IMR-90 (cell line): ENCODE data around the gene CIDEC. TPM values are rescaled to one million over a fixed set of nuclear protein-coding genes. Genes with fewer than 3 reads are reported as not detected.

Experiments used
- ATAC-seq: fragments of 200-7000 bp; cut with Tn5 transposase; 2 replicates; pipeline ENCODE4 v1.9.1; 2020; ENCODE audit warnings: low read depth, mild to moderate bottlenecking, moderate library complexity
- BruUV-seq: library from RNA; stranded (reverse); fragments of 400-500 nt; replicated peaks from 2 replicates; lab custom pipeline; 2021; lab: Mats Ljungman, UMichigan
- CTCF ChIA-PET: fragments of 300-600 bp; formaldehyde crosslinking; extraction: SDS; loops from one replicate; lab custom pipeline; 2021; ENCODE audit warnings: antibody characterized with exemption; lab: Yijun Ruan, JAX
- POLR2A ChIA-PET: fragments of 300-600 bp; sonication (Branson Sonifier 250); formaldehyde crosslinking; loops from one replicate; lab custom pipeline; 2022; ENCODE audit warnings: antibody characterized with exemption; ENCODE audit not compliant: unreplicated experiment; lab: Charles Lee
- DNase-seq: peaks from one replicate; pipeline ENCODE4 v3.0.0; 2013
- H2AFZ ChIP-seq: replicated peaks from 2 replicates; pipeline ENCODE3; 2013; ENCODE audit warnings: low read length, mild to moderate bottlenecking; ENCODE audit not compliant: poor library complexity
- H2AK5ac ChIP-seq: 2 replicates; pipeline ENCODE4 v1.6.1; 2013; ENCODE audit warnings: low read depth, low read length, inconsistent platforms
- H2AK9ac ChIP-seq: replicated peaks from 2 replicates; pipeline ENCODE3; 2013; ENCODE audit warnings: mild to moderate bottlenecking, low read depth, low read length, moderate library complexity; ENCODE audit not compliant: poor library complexity
- H2BK120ac ChIP-seq: 2 replicates; pipeline ENCODE4 v1.6.1; 2013; ENCODE audit warnings: low read depth, low read length, inconsistent platforms
- H2BK15ac ChIP-seq: 3 replicates; pipeline ENCODE4 v1.6.1; 2013; ENCODE audit warnings: low read depth, low read length, inconsistent platforms
- H2BK20ac ChIP-seq: 2 replicates; pipeline ENCODE4 v1.6.1; 2013; ENCODE audit warnings: low read depth, mild to moderate bottlenecking, inconsistent platforms, low read length, moderate library complexity
- H2BK5ac ChIP-seq: 2 replicates; pipeline ENCODE4 v1.6.1; 2013; ENCODE audit warnings: mild to moderate bottlenecking, low read depth, low read length, inconsistent platforms; ENCODE audit not compliant: poor library complexity, severe bottlenecking
- H3K14ac ChIP-seq: replicated peaks from 2 replicates; pipeline ENCODE4 v1.6.1; 2013; ENCODE audit warnings: low read depth, low read length, inconsistent platforms
- H3K18ac ChIP-seq: 2 replicates; pipeline ENCODE4 v1.6.1; 2013; ENCODE audit warnings: low read depth, low read length, control low read depth
- H3K23ac ChIP-seq: 2 replicates; pipeline ENCODE4 v1.6.1; 2013; ENCODE audit warnings: low read depth, low read length, inconsistent platforms
- H3K27ac ChIP-seq: 2 replicates; pipeline ENCODE4 v1.5.1; 2013; ENCODE audit warnings: mild to moderate bottlenecking, control low read depth, low read length; ENCODE audit not compliant: insufficient read depth
- H3K27me3 ChIP-seq: 2 replicates; pipeline ENCODE4 v1.6.1; 2013; ENCODE audit warnings: low read length; ENCODE audit not compliant: control insufficient read depth, insufficient read depth
- H3K36me3 ChIP-seq: 2 replicates; pipeline ENCODE4 v1.6.1; 2013; ENCODE audit warnings: low read length, mixed read lengths; ENCODE audit not compliant: control insufficient read depth, insufficient read depth
- H3K4ac ChIP-seq: 2 replicates; pipeline ENCODE4 v1.6.1; 2013; ENCODE audit warnings: low read depth, low read length, inconsistent platforms
- H3K4me1 ChIP-seq: 2 replicates; pipeline ENCODE4 v1.6.1; 2013; ENCODE audit warnings: low read length, mixed read lengths; ENCODE audit not compliant: control insufficient read depth, insufficient read depth
- H3K4me2 ChIP-seq: 2 replicates; pipeline ENCODE4 v1.6.1; 2013; ENCODE audit warnings: low read depth, mild to moderate bottlenecking, control low read depth, low read length, moderate library complexity
- H3K4me3 ChIP-seq: 2 replicates; pipeline ENCODE4 v1.5.1; 2013; ENCODE audit warnings: low read depth, mild to moderate bottlenecking, control low read depth, low read length, moderate library complexity; ENCODE audit not compliant: insufficient read depth
- H3K56ac ChIP-seq: 2 replicates; pipeline ENCODE4 v1.6.1; 2013; ENCODE audit warnings: low read length, inconsistent platforms; ENCODE audit not compliant: insufficient read depth; ENCODE audit errors: extremely low read depth
- H3K79me1 ChIP-seq, 2 experiments: 2 replicates each; pipeline ENCODE4 v1.6.1; 2013; ENCODE audit warnings: low read length in 2 of 2, inconsistent platforms in 1 of 2, low read depth in 1 of 2
- H3K9ac ChIP-seq: 2 replicates; pipeline ENCODE4 v1.6.1; 2013; ENCODE audit warnings: low read depth, low read length, control low read depth
- H3K9me1 ChIP-seq: 2 replicates; pipeline ENCODE4 v1.6.1; 2013; ENCODE audit warnings: low read length, inconsistent platforms; ENCODE audit not compliant: insufficient read depth
- H3K9me3 ChIP-seq: 2 replicates; pipeline ENCODE4 v1.6.1; 2013; ENCODE audit warnings: low read length; ENCODE audit not compliant: control insufficient read depth, insufficient read depth
- H4K20me1 ChIP-seq: 2 replicates; pipeline ENCODE4 v1.6.1; 2013; ENCODE audit warnings: low read length, inconsistent platforms; ENCODE audit not compliant: insufficient read depth
- H4K5ac ChIP-seq: 2 replicates; pipeline ENCODE4 v1.6.1; 2013; ENCODE audit warnings: mild to moderate bottlenecking, low read depth, low read length, control low read depth
- H4K8ac ChIP-seq, 2 experiments: 2 replicates each; pipeline ENCODE4 v1.6.1; 2013; ENCODE audit warnings: low read depth in 2 of 2, low read length in 2 of 2, control low read depth in 1 of 2, inconsistent platforms in 1 of 2
- H4K91ac ChIP-seq: 2 replicates; pipeline ENCODE4 v1.6.1; 2013; ENCODE audit warnings: low read depth, low read length, inconsistent platforms; ENCODE audit not compliant: insufficient read depth
- BHLHE40 ChIP-seq: fragments of 150-350 bp; IDR thresholded peaks from 2 replicates; pipeline ENCODE4 v1.6.1; 2016; ENCODE audit warnings: mild to moderate bottlenecking, low read depth, low read length
- CEBPB ChIP-seq: IDR thresholded peaks from 2 replicates; pipeline ENCODE4 v1.6.1; 2012; ENCODE audit warnings: low read depth, low read length, improper control_type of control experiment
- CHD1 ChIP-seq: IDR thresholded peaks from 2 replicates; pipeline ENCODE4 v1.6.1; 2012; ENCODE audit warnings: low read depth, low read length, improper control_type of control experiment
- ELK1 ChIP-seq: fragments of 150-350 bp; IDR thresholded peaks from 2 replicates; pipeline ENCODE4 v1.6.1; 2016; ENCODE audit warnings: low read depth, mild to moderate bottlenecking, low read length, moderate library complexity, borderline replicate concordance
- FOS ChIP-seq: fragments of 150-350 bp; IDR thresholded peaks from 2 replicates; pipeline ENCODE4 v1.6.1; 2016; ENCODE audit warnings: low read depth, low read length
- MAFK ChIP-seq: IDR thresholded peaks from 2 replicates; pipeline ENCODE4 v1.6.1; 2012; ENCODE audit warnings: low read depth, low read length, improper control_type of control experiment
- MAZ ChIP-seq: IDR thresholded peaks from 2 replicates; pipeline ENCODE4 v1.6.1; 2012; ENCODE audit warnings: low read depth, mild to moderate bottlenecking, low read length, improper control_type of control experiment, moderate library complexity, borderline replicate concordance
- MXI1 ChIP-seq: IDR thresholded peaks from 2 replicates; pipeline ENCODE4 v1.6.1; 2012; ENCODE audit warnings: low read depth, mild to moderate bottlenecking, low read length, moderate library complexity, borderline replicate concordance
- NFE2L2 ChIP-seq: fragments of 150-350 bp; IDR thresholded peaks from 2 replicates; pipeline ENCODE4 v1.6.1; 2016; ENCODE audit warnings: low read depth, mild to moderate bottlenecking, low read length
- POLR2A ChIP-seq: IDR thresholded peaks from 2 replicates; pipeline ENCODE4 v1.6.1; 2012; ENCODE audit warnings: mild to moderate bottlenecking, low read depth, low read length
- RAD21 ChIP-seq: IDR thresholded peaks from 2 replicates; pipeline ENCODE4 v1.6.1; 2012; ENCODE audit warnings: low read length, improper control_type of control experiment
- RCOR1 ChIP-seq: IDR thresholded peaks from 2 replicates; pipeline ENCODE4 v1.6.1; 2012; ENCODE audit warnings: mild to moderate bottlenecking, low read length, improper control_type of control experiment; ENCODE audit not compliant: insufficient replicate concordance
- RFX5 ChIP-seq: IDR thresholded peaks from 2 replicates; pipeline ENCODE4 v1.8.0; 2012; ENCODE audit warnings: low read depth, mild to moderate bottlenecking, low read length, moderate library complexity
- SMC3 ChIP-seq: fragments of 150-350 bp; IDR thresholded peaks from 2 replicates; pipeline ENCODE4 v1.6.1; 2016; ENCODE audit warnings: low read depth, mild to moderate bottlenecking, antibody characterized with exemption, low read length, moderate library complexity
- WGBS, 2 experiments: methylation state at CpG; one replicate each; pipeline versions ENCODE4 v1.1.5 to v1.1.7; 2013; ENCODE audit warnings: missing lambda C conversion rate in 2 of 2; ENCODE audit not compliant: insufficient read length in 1 of 2; ENCODE audit errors: extremely low coverage in 2 of 2; 5-methylcytosine and 5-hydroxymethylcytosine counted together
- dilution Hi-C: fragments of 300-500 bp; cut with HindIII; formaldehyde crosslinking; loops from one replicate; pipeline ENCODE4 v1.14.3; 2018; ENCODE audit warnings: low sequenced_read_pairs; ENCODE audit not compliant: unreplicated experiment
- in situ Hi-C: fragments of 300-500 bp; cut with MboI; formaldehyde crosslinking; loops from 3 replicates; pipeline ENCODE4 v1.14.3; 2019; ENCODE audit warnings: low sequenced_read_pairs, inconsistent platforms, mixed read lengths
- intact Hi-C: fragments of 100-400 bp; cut with micrococcal nuclease; formaldehyde crosslinking; loops from 2 replicates; pipeline ENCODE4 v1.10.0; 2022
- polyA plus RNA-seq, 3 experiments: library from polyadenylated mRNA; depleted of rRNA; stranded (reverse); fragments of >200 nt; gene quantifications; 2 replicates each; pipeline ENCODE4 v1.2.3, GENCODE V29; 2012; ENCODE audit warnings: low replicate concordance in 1 of 3
- total RNA-seq: library from RNA; depleted of rRNA; stranded (reverse); fragments of >200 nt; gene quantifications from 2 replicates; pipeline ENCODE4 v1.2.3, GENCODE V29; 2012
- TF ChIP-seq, protein P1 (sequence below): conservative IDR thresholded peaks from 2 replicates; pipeline ENCODE4 v1.5.1; 2012; ENCODE audit warnings: mild to moderate bottlenecking, low read depth, low read length, improper control_type of control experiment

CIDEC gene
- total and polyA plus RNA-seq, 2 of the 4 experiments (the other 2 are of a cell fraction) = 0.09 TPM; not detected in 1

DNA sequence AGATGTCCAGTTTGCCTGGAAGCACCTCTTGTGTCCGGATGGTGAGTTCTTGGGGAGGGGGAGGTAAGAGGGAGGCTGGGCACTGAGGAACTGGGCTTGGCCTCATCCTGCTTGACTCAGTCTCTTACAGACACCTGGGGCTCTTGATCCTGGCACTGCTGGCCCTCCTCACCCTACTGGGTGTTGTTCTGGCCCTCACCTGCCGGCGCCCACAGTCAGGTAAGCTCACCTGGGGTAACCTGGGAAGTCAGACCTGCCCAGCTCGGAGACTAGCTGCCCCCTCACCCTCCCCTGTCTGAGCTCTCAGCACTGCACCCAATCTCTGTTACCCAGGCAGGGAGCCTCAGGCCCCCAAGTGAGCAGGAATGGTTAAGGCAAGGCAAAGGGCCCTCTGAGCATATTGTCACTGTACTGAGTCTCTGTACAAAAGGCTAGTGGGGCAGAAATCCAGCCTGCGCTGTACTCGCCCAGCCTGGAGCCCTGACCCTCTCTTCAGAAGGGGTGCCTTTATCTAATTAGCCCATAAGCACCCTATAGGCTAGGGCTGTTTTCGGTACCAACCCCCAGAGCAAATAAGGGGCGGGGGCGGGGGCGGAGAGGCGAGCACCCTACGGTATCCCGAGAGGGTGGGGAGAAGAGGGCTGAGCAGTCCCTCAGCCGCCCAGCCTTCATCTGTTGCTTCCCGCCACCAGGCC lies 34.7 kb upstream of the CIDEC start:
- H2BK5ac ChIP-seq = no peak overlapping the region
- peaks cover 11% of the 10 kb centered on the region for H3K9me1 ChIP-seq
- H2BK15ac ChIP-seq = no peak overlapping the region
- peak overlapping the region; percentile 79 for H2AK9ac ChIP-seq
- no peak overlapping the region for H3K56ac ChIP-seq
- no peaks in the 10 kb centered on the region for H4K20me1 ChIP-seq
- in situ Hi-C loops = no loop called here
- no peak for DNase-seq
- H3K4me1 ChIP-seq = peaks cover 32% of the 10 kb centered on the region
- peak overlapping the region; percentile 45 for H3K4ac ChIP-seq
- H3K4me3 ChIP-seq = no peak overlapping the region
- no TSS peak for BruUV-seq
- no peak overlapping the region; the same call in 1 of the 2 replicates for H3K9ac ChIP-seq
- peak overlapping the region; percentile 99 for H2AFZ ChIP-seq
- H2BK20ac ChIP-seq = no peak overlapping the region
- H4K91ac ChIP-seq = peak overlapping the region; percentile 24
- no peak overlapping the region; the same call in 1 of the 2 replicates for H3K27ac ChIP-seq
- H3K9me3 ChIP-seq = no peaks in the 10 kb centered on the region
- no peak overlapping the region for H3K14ac ChIP-seq
- POLR2A ChIA-PET = interaction anchor here (0.6 kb wide), 1 partner anchor 24 kb away, joined by 4 read pairs; the partner anchor contains the start of gene JAGN1
- TF ChIP-seq CHD1 (no peak), FOS (no peak), MAZ (no peak), NFE2L2 (no peak), MXI1 (no peak), BHLHE40 (no peak), CEBPB (no peak), RAD21 (no peak), POLR2A (no peak), MAFK (no peak), SMC3 (no peak), RFX5 (no peak), RCOR1 (no peak), ELK1 (no peak)
- TF ChIP-seq, protein P1, sequence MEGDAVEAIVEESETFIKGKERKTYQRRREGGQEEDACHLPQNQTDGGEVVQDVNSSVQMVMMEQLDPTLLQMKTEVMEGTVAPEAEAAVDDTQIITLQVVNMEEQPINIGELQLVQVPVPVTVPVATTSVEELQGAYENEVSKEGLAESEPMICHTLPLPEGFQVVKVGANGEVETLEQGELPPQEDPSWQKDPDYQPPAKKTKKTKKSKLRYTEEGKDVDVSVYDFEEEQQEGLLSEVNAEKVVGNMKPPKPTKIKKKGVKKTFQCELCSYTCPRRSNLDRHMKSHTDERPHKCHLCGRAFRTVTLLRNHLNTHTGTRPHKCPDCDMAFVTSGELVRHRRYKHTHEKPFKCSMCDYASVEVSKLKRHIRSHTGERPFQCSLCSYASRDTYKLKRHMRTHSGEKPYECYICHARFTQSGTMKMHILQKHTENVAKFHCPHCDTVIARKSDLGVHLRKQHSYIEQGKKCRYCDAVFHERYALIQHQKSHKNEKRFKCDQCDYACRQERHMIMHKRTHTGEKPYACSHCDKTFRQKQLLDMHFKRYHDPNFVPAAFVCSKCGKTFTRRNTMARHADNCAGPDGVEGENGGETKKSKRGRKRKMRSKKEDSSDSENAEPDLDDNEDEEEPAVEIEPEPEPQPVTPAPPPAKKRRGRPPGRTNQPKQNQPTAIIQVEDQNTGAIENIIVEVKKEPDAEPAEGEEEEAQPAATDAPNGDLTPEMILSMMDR = no peak
- ATAC-seq = no peak
- no peak overlapping the region for H3K18ac ChIP-seq
- peaks cover 7 to 35% of the 10 kb centered on the region in 2 experiments; a peak in 3 of 4 replicates for H3K79me1 ChIP-seq
- H3K27me3 ChIP-seq = no peaks in the 10 kb centered on the region
- peak overlapping the region; percentile 20 for H2AK5ac ChIP-seq
- CTCF ChIA-PET = interaction anchor here (0.6 kb wide), 1 partner anchor 12 kb away, joined by 3 read pairs; the partner anchor contains the start of gene IL17RE
- H4K8ac ChIP-seq = peak overlapping the region; percentile 73 to 98; a peak in 2 of 4 replicates
- no peak overlapping the region for H3K4me2 ChIP-seq
- no peaks in the 10 kb centered on the region for H3K36me3 ChIP-seq
- intact Hi-C loops = loop anchor here (2.0 to 5.0 kb wide), 2 partner anchors 66 to 197 kb away; no protein-coding TSS in a partner anchor
- dilution Hi-C loops = no loop called here
- H3K23ac ChIP-seq = peak overlapping the region; percentile 63; the same call in 1 of the 2 replicates
- H2BK120ac ChIP-seq = no peak overlapping the region
- 56% methylated on average over 3 of the region's 15 CpGs; no CpG with 5 or more reads in 1 of the 2 experiments for WGBS, 2 experiments
- no peak overlapping the region for H4K5ac ChIP-seq
